ENCODE measurements around the gene CNR1.

DNA sequence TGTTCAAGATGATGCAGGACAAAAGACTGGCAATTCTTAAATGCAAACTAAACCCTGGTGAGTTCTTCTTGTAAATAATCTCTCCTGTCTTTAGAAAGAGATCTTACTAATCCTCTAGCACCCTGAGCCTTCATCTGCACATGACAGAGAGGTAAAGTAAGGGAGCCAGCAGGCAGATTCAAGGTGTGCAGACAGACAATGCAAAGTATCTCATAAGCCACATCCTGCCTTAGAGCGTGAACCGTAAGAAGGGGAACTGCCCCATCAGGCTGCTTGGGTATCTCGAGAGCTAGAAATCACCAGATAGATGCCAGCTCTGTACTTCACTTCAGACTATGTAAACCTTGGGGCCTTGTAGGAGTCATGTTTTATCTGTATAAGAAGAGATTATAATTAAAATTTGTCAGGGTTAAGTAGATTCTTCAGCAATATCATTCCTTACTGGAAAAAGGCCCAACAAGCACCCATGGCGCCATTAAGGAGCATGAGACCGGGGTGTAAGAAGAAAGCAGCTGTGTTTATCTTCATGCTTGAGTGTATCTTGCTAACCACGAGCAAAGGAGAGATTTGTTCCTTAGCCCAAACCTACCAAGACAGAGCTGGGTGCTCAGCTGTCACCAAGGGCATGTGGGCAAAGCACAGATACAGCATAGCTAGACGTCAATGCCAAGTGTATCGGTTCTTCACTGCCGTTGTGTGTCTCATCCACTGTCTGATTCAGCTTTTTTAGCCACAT, 24.4 kb downstream of the CNR1 start:
- TF ChIP-seq POLR2A (IDR thresholded peaks at IDR 0.05) (no peak), CTCF (IDR thresholded peaks at IDR 0.05) (no peak), POLR2AphosphoS5 (IDR thresholded peaks at IDR 0.05) (no peak)
